VCaP (cell line): ENCODE data around the gene TFB2M.

Source experiments
- H3K27ac ChIP-seq: fragments of 450-650 bp; 2 replicates; pipeline ENCODE4 v1.5.1; 2017
- TF ChIP-seq, protein P1 (sequence below): fragments of 450-650 bp; conservative IDR thresholded peaks from 2 replicates; pipeline ENCODE4 v1.5.1; 2017; ENCODE audit warnings: mild to moderate bottlenecking, moderate library complexity

TFB2M gene

DNA sequence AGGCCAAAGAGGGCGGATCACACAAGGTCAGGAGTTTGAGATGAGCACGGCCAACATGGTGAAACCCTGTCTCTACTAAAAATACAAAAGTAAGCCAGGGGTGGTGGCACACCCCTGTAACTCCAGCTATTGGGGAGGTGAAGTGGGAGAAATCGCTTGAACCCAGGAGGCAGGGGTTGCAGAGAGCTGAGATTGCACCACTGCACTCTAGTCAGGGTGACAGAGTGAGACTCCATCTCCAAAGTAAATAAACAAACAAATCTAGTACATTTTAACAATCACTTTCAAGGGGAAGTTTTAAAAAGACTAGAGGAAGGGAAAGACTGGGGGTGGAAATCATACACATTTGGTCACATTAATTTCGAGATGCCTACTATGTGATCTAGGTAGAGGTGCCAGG, 6.8 kb downstream of the TFB2M start:
- TF ChIP-seq, protein P1, sequence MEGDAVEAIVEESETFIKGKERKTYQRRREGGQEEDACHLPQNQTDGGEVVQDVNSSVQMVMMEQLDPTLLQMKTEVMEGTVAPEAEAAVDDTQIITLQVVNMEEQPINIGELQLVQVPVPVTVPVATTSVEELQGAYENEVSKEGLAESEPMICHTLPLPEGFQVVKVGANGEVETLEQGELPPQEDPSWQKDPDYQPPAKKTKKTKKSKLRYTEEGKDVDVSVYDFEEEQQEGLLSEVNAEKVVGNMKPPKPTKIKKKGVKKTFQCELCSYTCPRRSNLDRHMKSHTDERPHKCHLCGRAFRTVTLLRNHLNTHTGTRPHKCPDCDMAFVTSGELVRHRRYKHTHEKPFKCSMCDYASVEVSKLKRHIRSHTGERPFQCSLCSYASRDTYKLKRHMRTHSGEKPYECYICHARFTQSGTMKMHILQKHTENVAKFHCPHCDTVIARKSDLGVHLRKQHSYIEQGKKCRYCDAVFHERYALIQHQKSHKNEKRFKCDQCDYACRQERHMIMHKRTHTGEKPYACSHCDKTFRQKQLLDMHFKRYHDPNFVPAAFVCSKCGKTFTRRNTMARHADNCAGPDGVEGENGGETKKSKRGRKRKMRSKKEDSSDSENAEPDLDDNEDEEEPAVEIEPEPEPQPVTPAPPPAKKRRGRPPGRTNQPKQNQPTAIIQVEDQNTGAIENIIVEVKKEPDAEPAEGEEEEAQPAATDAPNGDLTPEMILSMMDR: no peak
- H3K27ac ChIP-seq: no peak overlapping the region

DNA sequence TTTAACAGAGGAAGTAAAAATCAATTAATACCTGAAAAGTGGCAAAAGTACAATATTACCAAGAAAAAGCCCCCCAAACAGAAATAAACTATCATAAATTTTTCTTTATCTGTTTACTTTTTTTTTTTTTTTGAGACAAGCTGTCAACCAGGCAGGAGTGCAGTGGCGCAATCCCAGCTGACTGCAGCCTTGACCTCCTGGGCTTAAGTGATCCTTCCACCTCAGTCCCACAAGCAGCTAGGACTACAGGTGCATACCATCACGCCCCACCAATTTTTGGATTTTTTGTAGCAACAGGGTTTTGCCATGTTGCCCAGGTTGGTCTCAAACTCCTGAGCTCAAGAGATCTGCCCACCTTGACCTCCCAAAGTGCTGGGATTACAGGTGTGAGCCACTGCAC, 8.0 kb downstream of the TFB2M start:
- TF ChIP-seq, protein P1: no peak
- H3K27ac ChIP-seq: no peak overlapping the region

DNA sequence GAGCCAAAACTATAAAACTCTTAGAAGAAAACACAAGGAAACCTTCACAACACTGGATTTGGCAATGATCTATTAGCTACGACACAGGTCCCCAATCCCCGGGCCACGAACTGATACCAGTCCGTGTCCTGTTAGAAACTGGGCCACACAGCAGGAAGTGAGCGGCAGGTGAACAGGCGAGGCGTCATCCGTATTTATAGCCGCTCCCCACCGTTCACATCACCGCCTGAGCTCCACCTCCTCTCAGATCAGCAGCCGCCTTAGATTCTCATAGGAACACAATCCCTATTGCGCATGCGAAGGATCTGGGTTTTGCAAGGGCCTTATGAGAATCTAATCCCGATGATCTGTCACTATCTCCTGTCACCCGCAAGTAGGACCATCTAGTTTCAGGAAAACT, 11.9 kb downstream of the TFB2M start:
- TF ChIP-seq, protein P1: no peak
- H3K27ac ChIP-seq: no peak overlapping the region

DNA sequence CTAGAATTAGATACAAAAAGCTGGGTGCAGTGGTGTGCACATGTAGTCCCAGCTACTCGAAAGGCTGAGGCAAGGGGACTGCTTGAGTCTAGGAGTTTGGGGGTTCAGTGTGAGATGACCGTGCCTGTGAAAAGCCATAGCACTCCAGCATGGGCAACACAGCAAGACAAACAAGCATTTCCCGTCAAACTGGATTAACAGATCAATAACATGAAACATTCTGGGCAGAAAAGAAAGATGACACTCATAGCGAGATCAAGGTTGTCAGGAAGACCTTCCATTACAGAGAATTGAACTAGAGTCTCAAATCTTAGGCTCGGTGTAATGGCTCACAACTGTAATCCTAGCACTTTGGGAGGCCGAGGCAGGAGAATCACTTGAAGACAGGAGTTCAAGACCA, 14.0 kb downstream of the TFB2M start:
- TF ChIP-seq, protein P1: no peak
- peak overlapping the region; percentile 31; the same call in 1 of the 2 replicates for H3K27ac ChIP-seq

DNA sequence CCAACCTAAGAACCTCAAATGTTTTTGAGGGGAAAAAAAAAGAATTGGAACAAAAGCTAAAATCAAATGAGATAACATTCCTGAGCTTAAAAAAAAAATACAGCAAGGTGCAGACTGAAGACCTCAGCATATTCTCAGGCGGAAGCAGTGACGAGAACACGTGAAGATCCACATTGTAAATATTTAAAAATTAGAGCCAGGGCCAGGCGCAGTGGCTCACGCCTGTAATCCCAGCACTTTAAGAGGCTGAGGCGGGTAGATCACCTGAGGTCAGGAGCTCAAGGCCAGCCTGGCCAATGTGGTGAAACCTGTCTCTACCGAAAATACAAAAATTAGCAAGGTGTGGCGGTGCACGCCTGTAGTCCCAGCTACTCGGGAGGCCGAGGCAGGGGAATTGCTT, 15.7 kb downstream of the TFB2M start:
- TF ChIP-seq, protein P1: no peak
- H3K27ac ChIP-seq: no peak overlapping the region

DNA sequence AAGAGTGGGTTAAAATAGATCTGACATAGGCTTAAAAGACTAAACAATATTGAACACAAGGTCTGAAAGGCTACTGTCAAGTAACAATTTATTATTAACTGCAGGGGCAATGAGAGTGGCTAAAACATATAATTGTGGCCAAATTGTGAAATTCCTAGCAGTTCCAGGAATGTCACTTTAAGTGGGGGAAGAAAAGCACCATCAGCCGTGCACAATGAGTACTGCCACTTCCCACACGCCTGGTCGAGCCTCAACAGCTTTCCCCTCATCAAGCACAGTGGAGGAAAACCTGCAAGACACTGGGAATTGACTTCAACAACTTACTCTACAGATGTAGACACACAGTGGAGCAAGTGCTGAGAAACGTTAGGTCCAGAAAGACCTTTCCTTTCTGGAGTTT, 16.4 kb downstream of the TFB2M start:
- H3K27ac ChIP-seq: no peak overlapping the region
- TF ChIP-seq, protein P1: no peak

DNA sequence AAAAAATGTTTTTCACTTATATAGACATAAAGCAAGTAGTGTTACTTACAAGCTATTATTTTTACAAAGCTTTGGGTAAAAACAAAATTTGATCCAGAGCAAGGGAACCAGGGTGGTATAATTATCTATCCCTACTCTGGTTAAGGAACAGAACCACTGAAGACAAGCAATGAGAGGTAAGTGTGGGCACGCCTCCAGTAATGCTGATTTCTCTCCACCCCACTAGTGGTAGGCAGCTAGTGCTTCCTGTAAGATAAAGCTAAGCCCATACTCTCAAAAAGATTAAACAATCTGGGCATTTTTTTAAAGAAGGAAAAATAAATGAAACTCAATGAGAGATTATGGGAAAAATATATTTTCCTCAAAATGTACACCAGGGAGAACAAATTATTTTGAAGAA, 22.1 kb downstream of the TFB2M start:
- H3K27ac ChIP-seq: no peak overlapping the region
- TF ChIP-seq, protein P1: no peak
